HEK293 (cell line): ENCODE results near the gene ATAT1.
"Not testable (repeated sequence)": the region's sequence is repeated elsewhere in the genome, so short reads cannot be mapped to it uniquely, and the experiment has no call there.

ENCODE experiments used
- CTCF ChIA-PET: fragments of 350-600 bp; formaldehyde crosslinking; extraction: SDS; loops from one replicate; lab custom pipeline; 2021; ENCODE audit warnings: antibody characterized with exemption; lab: Yijun Ruan, JAX
- POLR2A ChIA-PET: fragments of 300-600 bp; formaldehyde crosslinking; extraction: SDS; loops from one replicate; lab custom pipeline; 2020; ENCODE audit warnings: antibody characterized with exemption, inconsistent platforms; lab: Yijun Ruan, JAX
- H3K27ac ChIP-seq: fragments of 200-500 bp; sonication (Bioruptor generic); 2 replicates; pipeline ENCODE4 v1.5.1; 2014; ENCODE audit warnings: low read depth, low read length, control low read depth, inconsistent platforms; ENCODE audit errors: extremely low read depth
- H3K36me3 ChIP-seq, 2 experiments: fragments of 200-500 bp in 1 of 2; sonication (Bioruptor generic) in 1 of 2; 1 replicate in 1 of 2; 2 replicates in 1 of 2; pipeline ENCODE4 v1.5.1; 2014 to 2017; ENCODE audit warnings: inconsistent platforms in 2 of 2, low read length in 2 of 2; ENCODE audit not compliant: control insufficient read depth in 2 of 2, insufficient read depth in 1 of 2
- H3K4me1 ChIP-seq: fragments of 200-500 bp; sonication (Bioruptor generic); 2 replicates; pipeline ENCODE4 v1.5.1; 2014; ENCODE audit warnings: mild to moderate bottlenecking, low read length, inconsistent platforms; ENCODE audit not compliant: control insufficient read depth, insufficient read depth
- H3K4me3 ChIP-seq: 2 replicates; pipeline ENCODE4 v1.5.1; 2011; ENCODE audit warnings: low read depth, mild to moderate bottlenecking, control low read depth, low read length, moderate library complexity
- H3K9me3 ChIP-seq: fragments of 200-500 bp; sonication (Bioruptor generic); 2 replicates; pipeline ENCODE4 v1.5.1; 2014; ENCODE audit warnings: low read depth, low read length, inconsistent platforms; ENCODE audit not compliant: control insufficient read depth, insufficient read depth
- EGR2 ChIP-seq: fragments of 450-650 bp; formaldehyde crosslinking; IDR thresholded peaks from 2 replicates; pipeline ENCODE4 v1.5.1; 2016; ENCODE audit warnings: low read depth, missing biosample characterization, missing genetic modification characterization
- IKZF3 ChIP-seq: fragments of 450-650 bp; IDR thresholded peaks from 2 replicates; pipeline ENCODE4 v1.5.0; 2018; ENCODE audit warnings: missing biosample characterization, mild to moderate bottlenecking, missing genetic modification characterization, moderate library complexity
- SCRT2 ChIP-seq: fragments of 450-650 bp; formaldehyde crosslinking; IDR thresholded peaks from 2 replicates; pipeline ENCODE4 v1.5.1; 2016; ENCODE audit warnings: missing biosample characterization, missing genetic modification characterization
- SP7 ChIP-seq: fragments of 450-650 bp; formaldehyde crosslinking; IDR thresholded peaks from 2 replicates; pipeline ENCODE4 v1.5.1; 2016; ENCODE audit warnings: missing biosample characterization, missing genetic modification characterization
- ZBTB17 ChIP-seq: fragments of 450-650 bp; formaldehyde crosslinking; IDR thresholded peaks from 2 replicates; pipeline ENCODE4 v1.5.1; 2016; ENCODE audit warnings: missing biosample characterization, missing genetic modification characterization
- ZBTB20 ChIP-seq: fragments of 450-650 bp; formaldehyde crosslinking; IDR thresholded peaks from 2 replicates; pipeline ENCODE4 v1.5.1; 2016; ENCODE audit warnings: missing biosample characterization, missing genetic modification characterization
- ZFHX2 ChIP-seq: fragments of 450-650 bp; formaldehyde crosslinking; conservative IDR thresholded peaks from 2 replicates; pipeline ENCODE4 v1.5.1; 2016; ENCODE audit warnings: missing biosample characterization, missing genetic modification characterization
- ZFP37 ChIP-seq: fragments of 450-650 bp; formaldehyde crosslinking; IDR thresholded peaks from 2 replicates; pipeline ENCODE4 v1.5.1; 2016; ENCODE audit warnings: missing biosample characterization, missing genetic modification characterization
- ZNF121 ChIP-seq: fragments of 450-650 bp; formaldehyde crosslinking; IDR thresholded peaks from 2 replicates; pipeline ENCODE4 v1.5.1; 2016; ENCODE audit warnings: missing biosample characterization, missing genetic modification characterization
- ZNF132 ChIP-seq: fragments of 450-650 bp; formaldehyde crosslinking; IDR thresholded peaks from 2 replicates; pipeline ENCODE4 v1.5.1; 2017; ENCODE audit warnings: missing biosample characterization, missing genetic modification characterization, borderline replicate concordance
- ZNF2 ChIP-seq: fragments of 450-650 bp; formaldehyde crosslinking; IDR thresholded peaks from 2 replicates; pipeline ENCODE4 v1.5.1; 2016; ENCODE audit warnings: missing biosample characterization, missing genetic modification characterization
- ZNF394 ChIP-seq: fragments of 450-650 bp; formaldehyde crosslinking; IDR thresholded peaks from 2 replicates; pipeline ENCODE4 v1.5.1; 2016; ENCODE audit warnings: missing biosample characterization, missing genetic modification characterization, mild to moderate bottlenecking, moderate library complexity, borderline replicate concordance
- ZNF600 ChIP-seq: fragments of 450-650 bp; formaldehyde crosslinking; IDR thresholded peaks from 2 replicates; pipeline ENCODE4 v1.5.1; 2016; ENCODE audit warnings: missing biosample characterization, missing genetic modification characterization
- ZNF654 ChIP-seq: fragments of 450-650 bp; formaldehyde crosslinking; IDR thresholded peaks from 2 replicates; pipeline ENCODE4 v1.5.1; 2016; ENCODE audit warnings: low read depth, missing biosample characterization, missing genetic modification characterization
- ZSCAN23 ChIP-seq: fragments of 450-650 bp; formaldehyde crosslinking; IDR thresholded peaks from 2 replicates; pipeline ENCODE4 v1.5.1; 2016; ENCODE audit warnings: missing biosample characterization, missing genetic modification characterization
- TF ChIP-seq, protein P1 (sequence below): fragments of 450-650 bp; formaldehyde crosslinking; IDR thresholded peaks from 2 replicates; pipeline ENCODE4 v1.5.1; 2016; ENCODE audit warnings: missing biosample characterization, missing genetic modification characterization
- TF ChIP-seq, protein P2 (sequence below): fragments of 450-650 bp; formaldehyde crosslinking; IDR thresholded peaks from 2 replicates; pipeline ENCODE4 v1.5.1; 2016; ENCODE audit warnings: missing biosample characterization, missing genetic modification characterization
- TF ChIP-seq, protein P3 (sequence below): fragments of 450-650 bp; formaldehyde crosslinking; IDR thresholded peaks from 2 replicates; pipeline ENCODE4 v1.5.1; 2016; ENCODE audit warnings: missing biosample characterization, missing genetic modification characterization
- TF ChIP-seq, protein P4 (sequence below): fragments of 450-650 bp; IDR thresholded peaks from 2 replicates; pipeline ENCODE4 v1.5.1; 2018; ENCODE audit warnings: missing biosample characterization, mild to moderate bottlenecking, missing genetic modification characterization
- TF ChIP-seq, protein P5 (sequence below): fragments of 450-650 bp; formaldehyde crosslinking; IDR thresholded peaks from 2 replicates; pipeline ENCODE4 v1.5.1; 2017; ENCODE audit warnings: missing biosample characterization, missing genetic modification characterization
- TF ChIP-seq, protein P6 (sequence below): fragments of 450-650 bp; formaldehyde crosslinking; IDR thresholded peaks from 2 replicates; pipeline ENCODE4 v1.5.1; 2016; ENCODE audit warnings: missing biosample characterization, missing genetic modification characterization

The ATAT1 gene

DNA sequence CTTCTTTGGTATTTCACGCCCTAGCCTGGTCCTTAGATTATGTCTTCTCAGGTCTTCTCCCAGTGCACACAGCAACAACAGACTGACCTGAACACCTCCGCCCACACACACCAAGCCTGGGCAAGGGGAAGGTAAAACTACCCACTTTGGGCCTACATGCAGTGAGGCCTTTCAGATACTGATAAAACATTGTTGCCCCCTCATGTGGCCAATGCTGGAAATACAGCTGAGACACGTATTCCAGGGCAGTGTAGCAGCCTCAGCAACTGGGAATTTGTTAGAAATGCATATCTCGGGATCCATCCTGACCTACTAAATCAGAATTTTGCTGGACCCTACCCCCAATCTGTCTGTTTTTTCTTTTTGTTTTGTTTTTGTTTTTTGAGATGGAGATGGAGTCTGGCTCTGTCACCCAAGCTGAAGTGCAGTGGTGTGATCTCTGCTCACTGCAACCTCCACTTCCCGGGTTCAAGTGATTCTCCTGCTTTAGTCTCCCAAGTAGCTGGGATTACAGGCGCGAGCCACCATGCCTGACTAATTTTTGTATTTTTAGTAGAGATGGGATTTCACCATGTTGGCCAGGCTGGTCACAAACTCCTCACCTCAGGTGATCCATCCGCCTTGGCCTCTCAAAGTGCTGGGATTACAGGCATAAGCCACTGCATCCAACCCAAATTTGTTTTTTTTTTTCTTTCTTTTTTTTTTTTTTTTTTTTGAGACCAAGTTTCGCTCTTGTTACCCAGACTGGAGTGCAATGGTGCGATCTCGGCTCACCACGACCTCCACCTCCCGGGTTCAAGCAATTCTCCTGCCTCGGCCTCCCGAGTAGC lies 29.1 kb upstream of the ATAT1 start:
- CTCF ChIA-PET, result interaction anchor here (0.6 to 9.8 kb wide), 39 partner anchors 10 to 1004 kb away, joined by 3 to 121 read pairs (median 5); partner anchors contain the start of genes C6orf136, DHX16 and VARS2
- peak; percentile 45 for TF ChIP-seq ZBTB20 (tag by site-specific recombination)
- TF ChIP-seq SP7 (tag by site-specific recombination), result peak; percentile 32; the same call in 1 of the 2 replicates
- peak; percentile 47; the same call in 1 of the 2 replicates for TF ChIP-seq ZFP37 (tag by site-specific recombination)
- peak; percentile 62 for TF ChIP-seq ZNF2 (tag by site-specific recombination)
- TF ChIP-seq, protein P1, sequence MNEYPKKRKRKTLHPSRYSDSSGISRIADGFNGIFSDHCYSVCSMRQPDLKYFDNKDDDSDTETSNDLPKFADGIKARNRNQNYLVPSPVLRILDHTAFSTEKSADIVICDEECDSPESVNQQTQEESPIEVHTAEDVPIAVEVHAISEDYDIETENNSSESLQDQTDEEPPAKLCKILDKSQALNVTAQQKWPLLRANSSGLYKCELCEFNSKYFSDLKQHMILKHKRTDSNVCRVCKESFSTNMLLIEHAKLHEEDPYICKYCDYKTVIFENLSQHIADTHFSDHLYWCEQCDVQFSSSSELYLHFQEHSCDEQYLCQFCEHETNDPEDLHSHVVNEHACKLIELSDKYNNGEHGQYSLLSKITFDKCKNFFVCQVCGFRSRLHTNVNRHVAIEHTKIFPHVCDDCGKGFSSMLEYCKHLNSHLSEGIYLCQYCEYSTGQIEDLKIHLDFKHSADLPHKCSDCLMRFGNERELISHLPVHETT, result peak; percentile 42; the same call in 1 of the 2 replicates
- TF ChIP-seq, protein P2, sequence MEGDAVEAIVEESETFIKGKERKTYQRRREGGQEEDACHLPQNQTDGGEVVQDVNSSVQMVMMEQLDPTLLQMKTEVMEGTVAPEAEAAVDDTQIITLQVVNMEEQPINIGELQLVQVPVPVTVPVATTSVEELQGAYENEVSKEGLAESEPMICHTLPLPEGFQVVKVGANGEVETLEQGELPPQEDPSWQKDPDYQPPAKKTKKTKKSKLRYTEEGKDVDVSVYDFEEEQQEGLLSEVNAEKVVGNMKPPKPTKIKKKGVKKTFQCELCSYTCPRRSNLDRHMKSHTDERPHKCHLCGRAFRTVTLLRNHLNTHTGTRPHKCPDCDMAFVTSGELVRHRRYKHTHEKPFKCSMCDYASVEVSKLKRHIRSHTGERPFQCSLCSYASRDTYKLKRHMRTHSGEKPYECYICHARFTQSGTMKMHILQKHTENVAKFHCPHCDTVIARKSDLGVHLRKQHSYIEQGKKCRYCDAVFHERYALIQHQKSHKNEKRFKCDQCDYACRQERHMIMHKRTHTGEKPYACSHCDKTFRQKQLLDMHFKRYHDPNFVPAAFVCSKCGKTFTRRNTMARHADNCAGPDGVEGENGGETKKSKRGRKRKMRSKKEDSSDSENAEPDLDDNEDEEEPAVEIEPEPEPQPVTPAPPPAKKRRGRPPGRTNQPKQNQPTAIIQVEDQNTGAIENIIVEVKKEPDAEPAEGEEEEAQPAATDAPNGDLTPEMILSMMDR (tag by site-specific recombination), result peak; percentile 65
- peak; percentile 71 for TF ChIP-seq ZNF654 (tag by site-specific recombination)
- TF ChIP-seq, protein P3, sequence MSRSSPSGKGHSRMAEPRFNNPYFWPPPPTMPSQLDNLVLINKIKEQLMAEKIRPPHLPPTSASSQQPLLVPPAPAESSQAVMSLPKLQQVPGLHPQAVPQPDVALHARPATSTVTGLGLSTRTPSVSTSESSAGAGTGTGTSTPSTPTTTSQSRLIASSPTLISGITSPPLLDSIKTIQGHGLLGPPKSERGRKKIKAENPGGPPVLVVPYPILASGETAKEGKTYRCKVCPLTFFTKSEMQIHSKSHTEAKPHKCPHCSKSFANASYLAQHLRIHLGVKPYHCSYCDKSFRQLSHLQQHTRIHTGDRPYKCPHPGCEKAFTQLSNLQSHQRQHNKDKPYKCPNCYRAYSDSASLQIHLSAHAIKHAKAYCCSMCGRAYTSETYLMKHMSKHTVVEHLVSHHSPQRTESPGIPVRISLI (tag by site-specific recombination), result peak; percentile 83
- peak; percentile 81 for TF ChIP-seq EGR2 (tag by site-specific recombination)
- TF ChIP-seq ZBTB17 (tag by site-specific recombination), result peak; percentile 55; the same call in 1 of the 2 replicates
- TF ChIP-seq ZNF600 (tag by site-specific recombination), result peak; percentile 72; the same call in 1 of the 2 replicates
- TF ChIP-seq IKZF3 (tag by site-specific recombination), result peak; percentile 34; the same call in 1 of the 2 replicates
- peak; percentile 86 for TF ChIP-seq ZFHX2 (tag by site-specific recombination)
- H3K27ac ChIP-seq, H3K4me1 ChIP-seq, H3K9me3 ChIP-seq, H3K4me3 ChIP-seq: not testable (repeated sequence)
- POLR2A ChIA-PET, result interaction anchor here (0.6 to 14.9 kb wide), 18 partner anchors 8 to 133 kb away, joined by 3 to 197 read pairs (median 6); partner anchors contain the start of genes ABCF1, GNL1, MRPS18B and PPP1R10
- H3K36me3 ChIP-seq, result peaks cover 33 to 54% of the 10 kb centered on the region in 2 experiments

DNA sequence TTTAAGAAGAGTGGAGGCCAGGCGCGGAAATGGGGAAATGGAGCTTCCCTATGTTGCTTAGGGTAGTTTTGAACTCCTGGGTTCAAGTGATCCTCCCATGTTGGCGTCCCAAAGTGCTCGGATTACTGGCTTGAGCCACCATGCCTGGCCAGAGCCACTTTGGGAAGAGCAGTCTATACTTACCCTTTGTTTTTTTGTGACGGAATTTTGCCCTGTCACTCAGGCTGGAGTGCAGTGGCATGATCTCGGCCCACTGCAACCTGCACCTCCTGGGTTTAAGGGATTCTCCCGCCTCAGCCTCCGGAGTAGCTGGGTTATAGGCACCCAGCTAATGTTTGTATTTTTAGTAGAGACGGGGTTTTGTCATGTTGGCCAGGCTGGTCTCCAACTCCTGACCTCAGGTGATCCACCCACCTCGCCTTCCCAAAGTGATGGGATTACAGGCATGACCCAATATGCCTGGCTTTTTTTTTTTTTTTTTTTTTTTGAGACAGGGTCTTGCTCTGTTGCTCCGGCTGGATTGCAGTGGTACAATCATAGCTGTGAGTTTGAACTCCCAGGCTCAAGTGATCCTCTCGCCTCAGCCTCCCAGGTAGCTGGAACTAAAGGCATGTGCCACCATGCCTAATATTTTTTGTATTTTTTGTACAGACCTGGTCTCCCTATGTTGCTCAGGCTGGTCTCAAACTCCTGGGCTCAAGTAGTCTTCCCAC lies 27.6 kb upstream of the ATAT1 start:
- Histone ChIP-seq H3K4me3 (no peak overlapping the region), H3K27ac (0 out of 2 replicates have a peak overlapping the region, but pooled peaks have one; percentile 2), H3K36me3 (peaks cover 35 to 57% of the 10 kb centered on the region in 2 experiments), H3K9me3 (no peaks in the 10 kb centered on the region), H3K4me1 (no peaks in the 10 kb centered on the region)
- CTCF ChIA-PET, result interaction anchor here (0.6 to 9.8 kb wide), 13 partner anchors 11 to 488 kb away, joined by 3 to 121 read pairs (median 19); no protein-coding TSS in a partner anchor
- POLR2A ChIA-PET, result interaction anchor here (0.6 to 14.9 kb wide), 11 partner anchors 12 to 132 kb away, joined by 3 to 197 read pairs (median 4); partner anchors contain the start of genes ABCF1, MRPS18B and PPP1R10
- no peak for TF ChIP-seq SCRT2
- TF ChIP-seq, protein P3 (tag by site-specific recombination), result peak; percentile 84
- TF ChIP-seq, protein P4, sequence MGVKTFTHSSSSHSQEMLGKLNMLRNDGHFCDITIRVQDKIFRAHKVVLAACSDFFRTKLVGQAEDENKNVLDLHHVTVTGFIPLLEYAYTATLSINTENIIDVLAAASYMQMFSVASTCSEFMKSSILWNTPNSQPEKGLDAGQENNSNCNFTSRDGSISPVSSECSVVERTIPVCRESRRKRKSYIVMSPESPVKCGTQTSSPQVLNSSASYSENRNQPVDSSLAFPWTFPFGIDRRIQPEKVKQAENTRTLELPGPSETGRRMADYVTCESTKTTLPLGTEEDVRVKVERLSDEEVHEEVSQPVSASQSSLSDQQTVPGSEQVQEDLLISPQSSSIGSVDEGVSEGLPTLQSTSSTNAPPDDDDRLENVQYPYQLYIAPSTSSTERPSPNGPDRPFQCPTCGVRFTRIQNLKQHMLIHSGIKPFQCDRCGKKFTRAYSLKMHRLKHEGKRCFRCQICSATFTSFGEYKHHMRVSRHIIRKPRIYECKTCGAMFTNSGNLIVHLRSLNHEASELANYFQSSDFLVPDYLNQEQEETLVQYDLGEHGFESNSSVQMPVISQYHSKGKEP, result no peak
- TF ChIP-seq ZNF132 (tag by site-specific recombination), result no peak
- TF ChIP-seq ZNF394 (tag by site-specific recombination), result peak; percentile 73; the same call in 1 of the 2 replicates
- TF ChIP-seq, protein P5, sequence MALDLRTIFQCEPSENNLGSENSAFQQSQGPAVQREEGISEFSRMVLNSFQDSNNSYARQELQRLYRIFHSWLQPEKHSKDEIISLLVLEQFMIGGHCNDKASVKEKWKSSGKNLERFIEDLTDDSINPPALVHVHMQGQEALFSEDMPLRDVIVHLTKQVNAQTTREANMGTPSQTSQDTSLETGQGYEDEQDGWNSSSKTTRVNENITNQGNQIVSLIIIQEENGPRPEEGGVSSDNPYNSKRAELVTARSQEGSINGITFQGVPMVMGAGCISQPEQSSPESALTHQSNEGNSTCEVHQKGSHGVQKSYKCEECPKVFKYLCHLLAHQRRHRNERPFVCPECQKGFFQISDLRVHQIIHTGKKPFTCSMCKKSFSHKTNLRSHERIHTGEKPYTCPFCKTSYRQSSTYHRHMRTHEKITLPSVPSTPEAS, result no peak
- peak; percentile 52; the same call in 1 of the 2 replicates for TF ChIP-seq IKZF3 (tag by site-specific recombination)
- TF ChIP-seq, protein P6, sequence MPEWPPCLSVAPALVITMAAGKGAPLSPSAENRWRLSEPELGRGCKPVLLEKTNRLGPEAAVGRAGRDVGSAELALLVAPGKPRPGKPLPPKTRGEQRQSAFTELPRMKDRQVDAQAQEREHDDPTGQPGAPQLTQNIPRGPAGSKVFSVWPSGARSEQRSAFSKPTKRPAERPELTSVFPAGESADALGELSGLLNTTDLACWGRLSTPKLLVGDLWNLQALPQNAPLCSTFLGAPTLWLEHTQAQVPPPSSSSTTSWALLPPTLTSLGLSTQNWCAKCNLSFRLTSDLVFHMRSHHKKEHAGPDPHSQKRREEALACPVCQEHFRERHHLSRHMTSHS (tag by site-specific recombination), result no peak
- TF ChIP-seq ZNF600 (tag by site-specific recombination), result peak; percentile 96
- peak; percentile 38; the same call in 1 of the 2 replicates for TF ChIP-seq ZNF121 (tag by site-specific recombination)
- no peak for TF ChIP-seq ZSCAN23
